ENCODE results near the gene FITM1. TPM values are rescaled to one million over a fixed set of nuclear protein-coding genes. Genes with fewer than 3 reads are reported as not detected.

The FITM1 gene
- total and polyA plus RNA-seq, 2 donors (not counting 1 experiment from before 2014, with no cell fraction given): not detected

DNA sequence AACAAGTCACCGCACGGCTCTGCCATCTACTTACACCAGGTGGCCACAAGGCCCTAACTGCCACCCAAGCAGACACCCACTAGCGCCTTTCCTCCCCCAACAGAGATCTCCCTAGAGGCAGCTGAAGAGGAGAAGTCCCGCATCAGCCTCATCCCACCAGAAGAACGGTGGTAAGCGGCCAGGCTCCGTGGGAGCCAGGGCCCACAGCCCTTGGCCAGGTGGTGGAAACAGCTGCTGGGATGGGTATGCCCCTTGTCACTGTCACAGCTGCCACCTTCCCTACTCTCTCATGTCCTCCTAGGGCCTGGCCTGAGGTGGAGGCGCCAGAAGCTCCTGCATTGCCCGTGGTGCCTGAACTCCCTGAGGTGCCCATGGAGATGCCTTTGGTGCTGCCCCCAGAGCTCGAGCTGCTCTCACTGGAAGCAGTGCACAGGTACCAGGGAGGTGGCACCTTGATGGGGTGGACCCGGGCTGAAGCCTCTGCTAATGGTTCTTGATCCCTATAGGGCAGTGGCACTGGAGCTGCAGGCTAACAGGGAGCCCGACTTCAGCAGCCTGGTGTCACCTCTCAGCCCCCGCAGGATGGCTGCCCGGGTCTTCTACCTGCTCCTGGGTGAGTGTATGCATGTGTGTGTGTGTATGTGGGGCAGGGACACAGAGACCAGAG lies 49.0 kb downstream of the FITM1 start:
- no peak for TF ChIP-seq EZH2 (IDR thresholded peaks at IDR 0.05; ENCODE audit: low read length, missing control alignments)
- TF ChIP-seq, protein P1, sequence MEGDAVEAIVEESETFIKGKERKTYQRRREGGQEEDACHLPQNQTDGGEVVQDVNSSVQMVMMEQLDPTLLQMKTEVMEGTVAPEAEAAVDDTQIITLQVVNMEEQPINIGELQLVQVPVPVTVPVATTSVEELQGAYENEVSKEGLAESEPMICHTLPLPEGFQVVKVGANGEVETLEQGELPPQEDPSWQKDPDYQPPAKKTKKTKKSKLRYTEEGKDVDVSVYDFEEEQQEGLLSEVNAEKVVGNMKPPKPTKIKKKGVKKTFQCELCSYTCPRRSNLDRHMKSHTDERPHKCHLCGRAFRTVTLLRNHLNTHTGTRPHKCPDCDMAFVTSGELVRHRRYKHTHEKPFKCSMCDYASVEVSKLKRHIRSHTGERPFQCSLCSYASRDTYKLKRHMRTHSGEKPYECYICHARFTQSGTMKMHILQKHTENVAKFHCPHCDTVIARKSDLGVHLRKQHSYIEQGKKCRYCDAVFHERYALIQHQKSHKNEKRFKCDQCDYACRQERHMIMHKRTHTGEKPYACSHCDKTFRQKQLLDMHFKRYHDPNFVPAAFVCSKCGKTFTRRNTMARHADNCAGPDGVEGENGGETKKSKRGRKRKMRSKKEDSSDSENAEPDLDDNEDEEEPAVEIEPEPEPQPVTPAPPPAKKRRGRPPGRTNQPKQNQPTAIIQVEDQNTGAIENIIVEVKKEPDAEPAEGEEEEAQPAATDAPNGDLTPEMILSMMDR (conservative IDR thresholded peaks at IDR 0.05 in 1 of 2, IDR thresholded peaks at IDR 0.05 in 1 of 2; ENCODE audit: low read depth in 1 of 2, low read length in 2 of 2): no peak
- peak overlapping the region; percentile 71 for H3K27ac ChIP-seq (ENCODE audit: insufficient read depth, low read length)
- H3K4me3 ChIP-seq (replicated peaks in 1 of 4; ENCODE audit: control extremely low read depth in 1 of 4, insufficient read depth in 1 of 4, low read depth in 3 of 4, low read length in 4 of 4): no peak overlapping the region
- H2AFZ ChIP-seq (ENCODE audit: low read length): no peak overlapping the region
- peaks cover 38% of the 10 kb centered on the region for H3K36me3 ChIP-seq (ENCODE audit: control insufficient read depth, insufficient read depth, low read length)
- no peaks in the 10 kb centered on the region for H3K79me2 ChIP-seq (ENCODE audit: control insufficient read depth, insufficient read depth, low read length)
- DNase-seq (ENCODE audit: low read depth in 2 of 2): no peak
- no peaks in the 10 kb centered on the region for H3K4me1 ChIP-seq (ENCODE audit: control insufficient read depth, extremely low read depth, insufficient read depth, low read length)
- no peaks in the 10 kb centered on the region for H4K20me1 ChIP-seq (ENCODE audit: control insufficient read depth, extremely low read depth, insufficient read depth, low read length)
- H3K9me3 ChIP-seq (ENCODE audit: control insufficient read depth, insufficient read depth, low read depth, low read length): no peaks in the 10 kb centered on the region
- no peaks in the 10 kb centered on the region for H3K27me3 ChIP-seq (ENCODE audit: control insufficient read depth, insufficient read depth, low read length)
- no peak overlapping the region for H3K4me2 ChIP-seq (ENCODE audit: extremely low read depth, insufficient read depth, low read length)
- H3K9ac ChIP-seq (ENCODE audit: insufficient read depth, low read length): no peak overlapping the region

DNA sequence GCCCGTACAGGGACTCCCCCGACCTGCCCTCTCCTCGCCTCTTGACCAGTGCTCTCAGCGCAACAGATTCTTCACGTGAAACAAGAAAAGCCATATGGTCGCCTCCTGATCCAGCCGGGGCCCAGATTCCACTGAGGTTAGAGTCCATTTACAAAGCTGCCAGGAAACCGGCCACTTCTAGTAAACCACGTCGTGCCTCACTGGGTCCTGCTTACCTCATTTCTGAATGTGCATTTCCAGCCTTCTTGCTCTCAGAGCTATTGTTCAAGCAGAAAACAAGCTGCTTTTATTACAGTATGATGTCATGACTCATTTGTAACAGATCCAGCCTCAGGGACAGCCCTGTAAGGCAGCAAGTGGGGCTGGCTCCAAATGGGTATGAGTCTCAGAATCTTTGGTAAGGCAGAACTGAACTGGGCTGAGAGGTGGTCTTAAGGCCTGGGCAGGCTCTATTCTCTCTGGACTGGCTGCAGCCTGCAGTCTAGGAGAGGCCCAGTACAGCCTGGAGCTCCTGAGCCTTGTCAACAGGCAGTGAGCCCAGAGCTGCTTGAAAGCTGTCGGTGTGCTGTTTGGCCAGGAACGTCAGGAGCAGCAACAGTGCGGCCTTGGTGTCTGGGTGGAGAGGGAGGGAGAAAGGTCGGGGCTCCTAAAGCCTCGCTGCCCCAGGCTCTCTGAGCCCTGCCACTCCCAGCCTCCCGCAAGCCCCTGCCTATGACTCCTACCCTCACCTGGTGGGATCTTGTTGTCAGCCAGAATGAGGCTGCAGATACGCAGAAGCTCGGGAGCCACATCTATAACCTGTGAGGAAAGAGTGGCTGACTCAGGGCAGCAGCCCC lies 49.7 kb downstream of the FITM1 start:
- peak overlapping the region; percentile 71 for H3K27ac ChIP-seq (ENCODE audit: insufficient read depth, low read length)

More for the DNA sequence above, 49.7 kb downstream of the FITM1 start:
- Histone ChIP-seq H3K4me3 (replicated peaks in 1 of 4; ENCODE audit: control extremely low read depth in 1 of 4, insufficient read depth in 1 of 4, low read depth in 3 of 4, low read length in 4 of 4) (no peak overlapping the region), H3K4me1 (ENCODE audit: control insufficient read depth, extremely low read depth, insufficient read depth, low read length) (no peaks in the 10 kb centered on the region), H3K4me2 (ENCODE audit: extremely low read depth, insufficient read depth, low read length) (no peak overlapping the region), H3K79me2 (ENCODE audit: control insufficient read depth, insufficient read depth, low read length) (no peaks in the 10 kb centered on the region), H4K20me1 (ENCODE audit: control insufficient read depth, extremely low read depth, insufficient read depth, low read length) (no peaks in the 10 kb centered on the region), H3K9me3 (ENCODE audit: control insufficient read depth, insufficient read depth, low read depth, low read length) (no peaks in the 10 kb centered on the region), H3K27me3 (ENCODE audit: control insufficient read depth, insufficient read depth, low read length) (no peaks in the 10 kb centered on the region), H2AFZ (ENCODE audit: low read length) (no peak overlapping the region), H3K36me3 (ENCODE audit: control insufficient read depth, insufficient read depth, low read length) (peaks cover 42% of the 10 kb centered on the region), H3K9ac (ENCODE audit: insufficient read depth, low read length) (peak overlapping the region; percentile 41)
- TF ChIP-seq, protein P1 (conservative IDR thresholded peaks at IDR 0.05 in 1 of 2, IDR thresholded peaks at IDR 0.05 in 1 of 2; ENCODE audit: low read depth in 1 of 2, low read length in 2 of 2): no peak
- no peak for TF ChIP-seq EZH2 (IDR thresholded peaks at IDR 0.05; ENCODE audit: low read length, missing control alignments)
- DNase-seq (ENCODE audit: low read depth in 2 of 2): peak; percentile 78 to 90

Measured in fibroblast of lung (primary cell).